Uterus (tissue), 4 donors: ENCODE results near the gene PTGER2. TPM values are rescaled to one million over a fixed set of nuclear protein-coding genes. Genes with fewer than 3 reads are reported as not detected.
A peak's percentile ranks its signal among the peaks of the same experiment; 100 is the strongest.

Experiments used
- DNase-seq, 2 donors: peaks; one replicate each; pipeline ENCODE4 v3.0.0-alpha.2; 2019 to 2020
- H3K27ac ChIP-seq, 2 donors: fragments of 200-600 bp; sonication (generic); 1 replicate in 1 of 2; 2 replicates in 1 of 2; pipeline ENCODE4 v1.5.1; 2016 to 2018
- H3K27me3 ChIP-seq, 2 donors: fragments of 200-600 bp; sonication (generic); one replicate each; pipeline ENCODE4 v1.5.1; 2018 to 2019; ENCODE audit warnings: control low read depth in 1 of 2
- H3K36me3 ChIP-seq, 2 donors: fragments of 200-600 bp; sonication (generic); one replicate each; pipeline ENCODE4 v1.5.1; 2019; ENCODE audit warnings: control low read depth in 1 of 2
- H3K4me1 ChIP-seq, 2 donors: fragments of 200-600 bp; sonication (generic); one replicate each; pipeline ENCODE4 v1.5.1; 2018 to 2019; ENCODE audit warnings: control low read depth in 1 of 2
- H3K4me3 ChIP-seq, 2 donors: fragments of 200-600 bp; sonication (generic); 1 replicate in 1 of 2; 2 replicates in 1 of 2; pipeline ENCODE4 v1.5.1; 2018 to 2019; ENCODE audit warnings: mild to moderate bottlenecking in 1 of 2
- H3K9me3 ChIP-seq, 2 donors: fragments of 200-600 bp; sonication (generic); one replicate each; pipeline ENCODE4 v1.5.1; 2019; ENCODE audit warnings: control low read depth in 1 of 2
- POLR2A ChIP-seq, 2 donors: fragments of 450-650 bp; IDR thresholded peaks; one replicate each; pipeline ENCODE4 v1.6.1; 2016; ENCODE audit warnings: antibody characterized with exemption in 2 of 2, mild to moderate bottlenecking in 1 of 2, moderate library complexity in 1 of 2
- intact Hi-C: fragments of 100-400 bp; cut with DNase I; formaldehyde crosslinking; loops from one replicate; pipeline ENCODE4 v1.15.1; 2023; ENCODE audit warnings: low total_unique reads
- total RNA-seq, 4 donors: library from RNA; depleted of rRNA in 3 of 4; stranded (reverse); fragments of >200 nt in 3 of 4; gene quantifications; one replicate each; pipeline versions ENCODE4 v1.1.0 to v1.2.4, GENCODE V29; 2014 to 2023
- TF ChIP-seq, protein P1 (sequence below), 4 experiments: fragments of 200-600 bp in 2 of 4; fragments of 450-650 bp in 2 of 4; sonication (generic) in 2 of 4; IDR thresholded peaks; one replicate each; pipeline ENCODE4 v1.5.1; 2016 to 2019; ENCODE audit warnings: antibody characterized with exemption in 4 of 4, mild to moderate bottlenecking in 2 of 4, moderate library complexity in 1 of 4
- donor health status: DM: yes; HTN: yes; CAD: no.

Gene PTGER2
- total RNA-seq, 4 donors from 2014 or later = 1.5 to 7.1 (median 4.7) TPM

DNA sequence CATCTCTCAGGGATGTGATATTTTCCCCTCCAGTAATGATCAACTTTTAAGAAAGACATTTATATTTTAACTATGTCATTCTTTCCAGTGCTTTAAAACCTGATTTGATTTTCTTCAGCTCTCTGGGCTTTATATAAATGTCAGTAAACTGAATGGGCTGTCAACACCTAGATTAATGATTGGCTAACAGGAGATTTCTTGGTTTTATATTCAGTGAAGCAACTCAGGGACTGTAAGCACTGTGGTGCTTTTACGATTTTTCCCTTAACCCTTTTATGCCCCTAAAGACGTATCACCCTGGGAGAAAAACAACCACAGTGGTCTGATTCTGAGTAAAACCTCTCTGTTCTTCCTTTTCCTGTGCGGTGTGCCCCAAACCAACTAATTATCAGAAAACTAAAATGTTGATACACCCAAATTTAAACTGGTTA lies 38.0 kb downstream of the PTGER2 start:
- DNase-seq = no peak
- H3K9me3 ChIP-seq = no peaks in the 10 kb centered on the region
- no peak overlapping the region for H3K4me3 ChIP-seq
- H3K36me3 ChIP-seq = no peaks in the 10 kb centered on the region
- no peaks in the 10 kb centered on the region for H3K27me3 ChIP-seq
- H3K27ac ChIP-seq = peak overlapping the region; percentile 63 to 75
- intact Hi-C loops = no loop called here
- peaks cover 11 to 12% of the 10 kb centered on the region in 2 donors for H3K4me1 ChIP-seq
- TF ChIP-seq POLR2A (IDR thresholded peaks at IDR 0.05) = no peak
- TF ChIP-seq, protein P1, sequence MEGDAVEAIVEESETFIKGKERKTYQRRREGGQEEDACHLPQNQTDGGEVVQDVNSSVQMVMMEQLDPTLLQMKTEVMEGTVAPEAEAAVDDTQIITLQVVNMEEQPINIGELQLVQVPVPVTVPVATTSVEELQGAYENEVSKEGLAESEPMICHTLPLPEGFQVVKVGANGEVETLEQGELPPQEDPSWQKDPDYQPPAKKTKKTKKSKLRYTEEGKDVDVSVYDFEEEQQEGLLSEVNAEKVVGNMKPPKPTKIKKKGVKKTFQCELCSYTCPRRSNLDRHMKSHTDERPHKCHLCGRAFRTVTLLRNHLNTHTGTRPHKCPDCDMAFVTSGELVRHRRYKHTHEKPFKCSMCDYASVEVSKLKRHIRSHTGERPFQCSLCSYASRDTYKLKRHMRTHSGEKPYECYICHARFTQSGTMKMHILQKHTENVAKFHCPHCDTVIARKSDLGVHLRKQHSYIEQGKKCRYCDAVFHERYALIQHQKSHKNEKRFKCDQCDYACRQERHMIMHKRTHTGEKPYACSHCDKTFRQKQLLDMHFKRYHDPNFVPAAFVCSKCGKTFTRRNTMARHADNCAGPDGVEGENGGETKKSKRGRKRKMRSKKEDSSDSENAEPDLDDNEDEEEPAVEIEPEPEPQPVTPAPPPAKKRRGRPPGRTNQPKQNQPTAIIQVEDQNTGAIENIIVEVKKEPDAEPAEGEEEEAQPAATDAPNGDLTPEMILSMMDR (IDR thresholded peaks at IDR 0.05) = no peak

DNA sequence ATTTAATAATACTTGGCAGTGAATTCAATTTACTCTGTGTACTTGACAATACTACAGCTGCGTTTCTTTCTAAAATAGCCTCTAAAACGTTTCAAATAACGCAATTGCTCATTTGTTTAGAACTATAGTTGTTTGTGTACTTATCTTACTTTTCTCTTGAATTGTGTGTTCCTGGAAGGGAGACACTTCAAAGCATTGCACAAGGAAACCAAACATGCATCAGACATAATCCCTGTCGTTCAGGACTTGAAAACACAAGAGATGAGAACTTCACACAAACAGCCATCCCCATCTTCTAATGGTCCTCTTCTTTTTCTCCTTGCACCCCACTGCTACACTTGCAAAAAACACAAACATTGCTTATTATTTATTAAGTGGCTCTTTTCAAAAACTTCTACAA lies 38.5 kb downstream of the PTGER2 start:
- intact Hi-C loops = no loop called here
- Histone ChIP-seq H3K27ac (peak overlapping the region; percentile 63 to 75), H3K9me3 (no peaks in the 10 kb centered on the region), H3K4me3 (no peak overlapping the region), H3K27me3 (no peaks in the 10 kb centered on the region), H3K36me3 (no peaks in the 10 kb centered on the region), H3K4me1 (peaks cover 11 to 12% of the 10 kb centered on the region in 2 donors)
- DNase-seq = no peak
- TF ChIP-seq, protein P1 (IDR thresholded peaks at IDR 0.05) = no peak
- no peak for TF ChIP-seq POLR2A (IDR thresholded peaks at IDR 0.05)

DNA sequence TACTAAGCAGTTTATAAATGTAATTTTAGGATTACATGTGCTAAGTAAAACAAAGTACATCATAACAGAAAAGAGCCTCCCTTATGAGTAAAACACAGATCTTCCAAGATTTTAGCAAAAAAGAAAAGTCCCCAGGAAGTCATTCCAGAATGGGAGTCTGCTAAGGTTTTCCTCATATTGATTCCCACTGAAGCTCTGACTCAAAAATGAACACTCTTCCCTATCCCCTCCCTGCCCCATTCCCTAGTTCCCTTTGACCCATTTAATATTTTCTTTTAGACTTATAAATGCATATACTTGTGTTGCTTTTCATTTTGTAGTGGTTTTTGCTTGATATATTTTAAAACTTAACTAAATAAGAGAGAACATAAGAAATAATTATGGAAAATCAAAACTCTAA lies 40.1 kb downstream of the PTGER2 start:
- Histone ChIP-seq H3K9me3 (no peaks in the 10 kb centered on the region), H3K4me1 (peaks cover 11 to 12% of the 10 kb centered on the region in 2 donors), H3K36me3 (no peaks in the 10 kb centered on the region), H3K27me3 (no peaks in the 10 kb centered on the region), H3K4me3 (no peak overlapping the region), H3K27ac (peak overlapping the region in 1 of 2 donors; percentile 66)
- no peak for DNase-seq
- TF ChIP-seq POLR2A (IDR thresholded peaks at IDR 0.05) = no peak
- TF ChIP-seq, protein P1 (IDR thresholded peaks at IDR 0.05) = no peak
- intact Hi-C loops = no loop called here

DNA sequence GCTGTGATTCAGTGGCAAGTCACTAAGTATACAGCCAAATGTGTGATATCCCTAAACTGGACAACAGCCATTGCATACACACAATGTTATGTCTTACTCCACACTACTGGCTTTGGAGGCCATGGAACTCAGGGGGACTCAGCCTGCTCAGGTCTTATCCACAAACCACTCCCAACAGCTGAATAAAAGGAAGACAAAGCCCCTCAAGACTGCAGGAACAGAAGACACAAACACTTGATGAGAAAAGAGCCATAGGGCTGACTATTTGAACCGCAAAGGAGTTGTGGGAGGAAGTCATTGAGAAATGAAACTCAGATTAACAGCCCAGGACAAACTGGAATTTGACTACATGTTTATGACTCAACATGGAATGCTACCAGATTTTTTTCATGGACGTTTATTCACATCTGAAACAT lies 40.9 kb downstream of the PTGER2 start:
- Histone ChIP-seq H3K4me1 (peaks cover 11 to 12% of the 10 kb centered on the region in 2 donors), H3K27me3 (no peaks in the 10 kb centered on the region), H3K4me3 (no peak overlapping the region), H3K9me3 (no peaks in the 10 kb centered on the region), H3K36me3 (no peaks in the 10 kb centered on the region), H3K27ac (peak overlapping the region; percentile 60 to 66)
- no peak for DNase-seq
- TF ChIP-seq, protein P1 (IDR thresholded peaks at IDR 0.05) = no peak
- TF ChIP-seq POLR2A (IDR thresholded peaks at IDR 0.05) = no peak
- intact Hi-C loops = no loop called here

DNA sequence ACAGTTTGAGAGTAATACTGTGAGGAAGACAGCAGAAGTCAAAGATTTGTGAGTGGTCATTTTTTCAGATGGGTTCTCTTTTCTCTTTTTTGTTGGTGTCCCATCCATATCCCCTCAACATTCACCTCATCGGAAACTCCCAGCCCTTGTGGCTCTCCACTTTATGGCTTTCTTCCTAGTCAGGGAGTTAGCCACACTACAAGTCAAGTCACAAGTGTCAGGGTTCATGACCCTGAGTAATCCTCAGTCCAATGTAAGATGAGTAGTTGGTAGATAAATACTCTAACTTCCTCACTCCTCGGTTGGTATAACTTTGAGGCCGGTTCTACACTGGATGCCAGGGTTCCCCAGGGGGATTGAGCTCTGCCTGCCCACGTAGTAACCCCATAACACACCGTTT lies 41.4 kb downstream of the PTGER2 start:
- Histone ChIP-seq H3K36me3 (no peaks in the 10 kb centered on the region), H3K27me3 (no peaks in the 10 kb centered on the region), H3K9me3 (no peaks in the 10 kb centered on the region), H3K4me1 (peaks cover 11 to 12% of the 10 kb centered on the region in 2 donors), H3K4me3 (no peak overlapping the region), H3K27ac (peak overlapping the region; percentile 5 to 66)
- intact Hi-C loops = no loop called here
- TF ChIP-seq POLR2A (IDR thresholded peaks at IDR 0.05) = no peak
- TF ChIP-seq, protein P1 (IDR thresholded peaks at IDR 0.05) = no peak
- no peak for DNase-seq
